HTERT RPE-1 (cell line): ENCODE data around the gene SZT2.

ENCODE experiments used
- in situ Hi-C: fragments of 300-500 bp; cut with MboI; formaldehyde crosslinking; loops from 4 replicates; pipeline ENCODE4 v1.14.3; 2020; ENCODE audit warnings: low sequenced_read_pairs

The SZT2 gene

GRCh38 chr1:43389326-43390313 is at the start of gene SZT2, which contains the start of gene MED8:
Gene SZT2 (plus strand): TSS chr1:43389899. CDS start chr1:43389969, 70 bp downstream.
Gene MED8 (minus strand): TSS chr1:43389800. CDS start chr1:43389764, 36 bp downstream.
- in situ Hi-C loops, result no loop called here

DNA sequence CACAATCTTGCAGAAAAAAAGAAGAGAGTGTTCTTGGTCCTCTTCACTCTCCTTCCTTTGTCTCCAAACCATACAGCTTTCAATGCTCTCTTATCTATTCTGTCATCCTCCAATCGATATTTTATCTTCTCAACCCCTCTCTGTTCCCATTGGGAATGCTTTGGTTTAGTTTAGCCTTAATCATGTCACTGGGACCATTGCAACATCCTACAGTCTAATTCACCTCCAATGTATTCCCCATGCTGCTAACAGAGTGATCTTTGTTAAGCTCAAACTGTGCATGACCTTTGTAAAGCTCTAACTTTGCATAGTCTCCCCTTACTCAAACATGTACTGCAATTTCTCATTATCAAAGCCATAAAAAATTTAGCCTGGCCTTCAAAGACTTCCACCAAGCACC is 49.1 kb upstream of the SZT2 start:
- in situ Hi-C loops, result no loop called here

- in situ Hi-C loops, result no loop called here
Measured at GRCh38 chr1:43344267-43344850, 45.3 kb upstream of the SZT2 start.

GRCh38 chr1:43345120-43345519 is 44.6 kb upstream of the SZT2 start:
- in situ Hi-C loops, result no loop called here

DNA sequence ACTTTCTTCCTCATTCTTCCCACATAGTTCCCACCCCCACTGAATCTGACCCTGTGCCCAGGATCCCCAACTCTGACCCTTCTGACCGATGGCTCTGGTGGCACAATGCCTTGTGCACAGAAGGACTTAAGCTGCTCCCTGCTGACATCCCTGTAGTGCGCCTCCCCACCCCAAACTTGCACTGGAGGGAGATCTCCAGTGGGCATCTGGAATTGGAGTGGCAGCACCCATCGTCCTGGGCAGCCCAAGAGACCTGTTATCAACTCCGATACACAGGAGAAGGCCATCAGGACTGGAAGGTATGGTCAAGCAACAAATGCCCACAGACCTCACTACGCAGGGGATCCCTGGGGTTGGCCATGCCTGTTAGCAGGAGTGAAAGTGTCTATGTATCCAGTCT is 43.1 kb upstream of the SZT2 start:
- in situ Hi-C loops, result no loop called here

- in situ Hi-C loops, result no loop called here
Measured at GRCh38 chr1:43348343-43348808, 41.3 kb upstream of the SZT2 start.

DNA sequence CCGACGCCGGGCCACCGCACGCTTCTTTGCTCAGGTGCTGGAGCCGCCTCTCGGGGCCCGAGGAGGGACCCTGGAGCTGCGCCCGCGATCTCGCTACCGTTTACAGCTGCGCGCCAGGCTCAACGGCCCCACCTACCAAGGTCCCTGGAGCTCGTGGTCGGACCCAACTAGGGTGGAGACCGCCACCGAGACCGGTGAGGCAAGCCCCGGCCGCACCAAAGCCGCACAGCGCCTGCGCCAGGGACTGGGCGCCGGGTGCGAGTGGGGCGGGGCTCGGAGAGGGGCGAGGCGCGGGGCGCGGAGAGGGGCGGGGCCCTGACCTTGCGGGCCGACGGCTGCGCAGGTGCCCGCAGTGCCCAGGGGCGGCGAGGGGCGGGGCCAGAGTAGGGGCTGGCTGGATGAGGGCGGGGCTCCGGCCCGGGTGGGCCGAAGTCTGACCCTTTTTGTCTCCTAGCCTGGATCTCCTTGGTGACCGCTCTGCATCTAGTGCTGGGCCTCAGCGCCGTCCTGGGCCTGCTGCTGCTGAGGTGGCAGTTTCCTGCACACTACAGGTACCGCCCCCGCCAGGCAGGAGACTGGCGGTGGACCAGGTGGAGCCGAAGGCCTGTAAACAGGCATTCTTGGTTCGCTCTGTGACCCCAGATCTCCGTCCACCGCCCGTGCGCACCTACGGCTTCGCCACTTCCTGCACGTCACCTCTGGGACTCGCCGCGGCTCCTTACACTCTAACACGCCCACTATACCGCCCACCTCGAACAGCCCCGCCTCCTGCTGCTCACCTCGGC is 40.7 kb upstream of the SZT2 start:
- in situ Hi-C loops, result no loop called here

GRCh38 chr1:43349594-43350306 is 39.9 kb upstream of the SZT2 start:
- in situ Hi-C loops, result no loop called here

GRCh38 chr1:43350976-43351375 is 38.7 kb upstream of the SZT2 start:
- in situ Hi-C loops, result no loop called here

- in situ Hi-C loops, result no loop called here
Measured at GRCh38 chr1:43351421-43352350, 38.0 kb upstream of the SZT2 start.

DNA sequence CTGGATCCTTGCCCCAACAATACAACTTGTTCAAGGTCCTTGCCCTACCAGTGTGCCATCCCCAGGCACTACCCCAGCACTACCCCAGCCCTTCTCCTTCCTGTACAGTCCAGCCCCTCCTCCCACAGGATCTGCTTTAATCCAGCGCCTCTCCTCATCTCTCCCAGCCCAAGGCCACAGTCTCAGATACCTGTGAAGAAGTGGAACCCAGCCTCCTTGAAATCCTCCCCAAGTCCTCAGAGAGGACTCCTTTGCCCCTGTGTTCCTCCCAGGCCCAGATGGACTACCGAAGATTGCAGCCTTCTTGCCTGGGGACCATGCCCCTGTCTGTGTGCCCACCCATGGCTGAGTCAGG is 37.4 kb upstream of the SZT2 start:
- in situ Hi-C loops, result no loop called here

- in situ Hi-C loops, result no loop called here
Measured at GRCh38 chr1:43352881-43353280, 36.8 kb upstream of the SZT2 start.

DNA sequence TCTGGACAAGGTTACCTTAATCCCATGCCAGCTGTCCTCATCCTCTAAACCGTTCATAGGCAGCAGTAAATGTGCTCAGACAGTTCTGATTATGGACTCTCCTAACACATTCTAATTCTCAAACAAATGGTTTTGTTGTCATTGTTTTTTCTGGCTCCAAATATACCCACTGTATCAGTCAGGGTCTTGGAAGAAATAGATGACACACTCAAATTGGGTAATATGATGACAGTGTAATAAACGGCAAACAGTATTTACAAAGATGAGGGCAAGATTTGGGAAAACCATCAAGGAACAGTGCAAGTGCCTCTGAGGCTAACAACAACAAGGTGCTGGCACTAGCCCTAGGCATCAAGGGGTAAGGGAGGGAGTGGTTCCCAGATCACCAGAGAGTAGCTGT is 35.2 kb upstream of the SZT2 start:
- in situ Hi-C loops, result no loop called here

DNA sequence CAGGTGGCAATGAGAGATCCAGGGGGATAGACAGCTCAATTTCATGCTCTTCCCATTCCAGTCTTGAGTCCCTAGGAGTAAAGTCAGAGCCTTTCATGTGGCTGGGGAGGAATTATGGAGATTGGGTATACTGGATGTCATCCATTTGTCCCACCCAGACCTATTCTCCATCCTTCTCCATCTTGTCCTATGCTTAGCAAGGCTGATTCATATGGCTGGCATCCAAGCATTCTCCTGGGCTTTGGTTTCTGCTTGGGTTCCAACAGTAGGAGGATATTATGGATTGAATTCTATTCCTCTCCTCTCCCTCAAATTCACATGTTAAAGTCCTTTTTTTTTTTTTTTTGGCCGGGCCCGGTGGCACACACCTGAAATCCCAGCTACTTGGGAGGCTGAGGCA is 34.8 kb upstream of the SZT2 start:
- in situ Hi-C loops, result no loop called here

GRCh38 chr1:43357251-43357650 is 32.4 kb upstream of the SZT2 start:
- in situ Hi-C loops, result no loop called here

GRCh38 chr1:43358121-43358745 is 31.5 kb upstream of the SZT2 start:
- in situ Hi-C loops, result no loop called here

DNA sequence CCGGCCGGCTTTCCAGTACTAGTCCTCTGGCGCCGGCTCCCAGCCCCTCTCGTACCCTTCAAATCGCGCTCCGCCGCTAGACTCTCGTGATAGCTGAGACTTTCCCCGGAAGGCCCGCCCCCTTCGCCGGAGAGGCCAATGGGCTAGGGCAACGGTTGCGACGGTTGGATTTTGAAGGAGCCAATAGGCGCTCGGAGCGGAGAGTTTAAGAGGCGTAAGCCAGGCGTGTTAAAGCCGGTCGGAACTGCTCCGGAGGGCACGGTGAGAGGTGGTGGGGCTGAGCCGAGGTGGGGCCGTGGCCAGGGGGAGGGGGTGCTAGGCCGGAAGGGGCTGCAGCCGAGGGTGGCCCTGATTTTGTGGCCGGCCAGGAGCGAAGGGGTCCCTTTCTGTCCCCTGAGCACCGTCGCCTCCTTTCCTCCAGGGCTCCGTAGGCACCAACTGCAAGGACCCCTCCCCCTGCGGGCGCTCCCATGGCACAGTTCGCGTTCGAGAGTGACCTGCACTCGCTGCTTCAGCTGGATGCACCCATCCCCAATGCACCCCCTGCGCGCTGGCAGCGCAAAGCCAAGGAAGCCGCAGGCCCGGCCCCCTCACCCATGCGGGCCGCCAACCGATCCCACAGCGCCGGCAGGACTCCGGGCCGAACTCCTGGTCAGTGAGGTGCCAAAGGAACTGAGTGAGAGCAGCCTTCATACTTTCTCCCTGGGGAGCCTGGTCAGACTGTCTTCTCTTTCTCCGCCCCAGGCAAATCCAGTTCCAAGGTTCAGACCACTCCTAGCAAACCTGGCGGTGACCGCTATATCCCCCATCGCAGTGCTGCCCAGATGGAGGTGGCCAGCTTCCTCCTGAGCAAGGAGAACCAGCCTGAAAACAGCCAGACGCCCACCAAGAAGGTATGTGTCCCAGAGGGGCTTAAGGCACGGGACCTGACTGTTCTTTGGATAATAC is 30.7 kb upstream of the SZT2 start, which contains the start of gene CDC20:
CDC20 (plus strand) TSS at position 236 of the 948 bp plus-strand sequence; CDS start at position 471, 235 bp downstream.
- in situ Hi-C loops, result no loop called here

GRCh38 chr1:43359696-43360095 is 30.0 kb upstream of the SZT2 start:
- in situ Hi-C loops, result no loop called here
